Keratinocyte (primary cell): ENCODE measurements around the gene MRGPRF. TPM values are rescaled to one million over a fixed set of nuclear protein-coding genes. Genes with fewer than 3 reads are reported as not detected.

ENCODE experiments used
- DNase-seq: peaks from one replicate; pipeline ENCODE4 v3.0.0-alpha.2; 2011; ENCODE audit warnings: low read depth, missing footprints, low spot score
- FAIRE-seq: peaks from 2 replicates; lab custom pipeline; 2011; peaks lifted over from hg19 to GRCh38; lab: Jason Lieb, UNC
- H2AFZ ChIP-seq: 2 replicates; pipeline ENCODE4 v1.6.0; 2012; ENCODE audit warnings: low read length, control low read depth, inconsistent platforms; ENCODE audit not compliant: control insufficient read depth
- H3K27ac ChIP-seq: 2 replicates; pipeline ENCODE4 v1.5.1; 2011; ENCODE audit warnings: low read length; ENCODE audit not compliant: control insufficient read depth, insufficient read depth
- H3K27me3 ChIP-seq: 3 replicates; pipeline ENCODE4 v1.6.0; 2011; ENCODE audit warnings: low read length; ENCODE audit not compliant: control insufficient read depth, insufficient read depth; ENCODE audit errors: extremely low read depth
- H3K36me3 ChIP-seq, 2 experiments: 2 replicates in 1 of 2; 3 replicates in 1 of 2; pipeline ENCODE4 v1.5.1; 2011; ENCODE audit warnings: low read length in 2 of 2, mild to moderate bottlenecking in 1 of 2; ENCODE audit not compliant: control insufficient read depth in 2 of 2, insufficient read depth in 2 of 2; ENCODE audit errors: extremely low read depth in 1 of 2
- H3K4me1 ChIP-seq: 3 replicates; pipeline ENCODE4 v1.5.1; 2011; ENCODE audit warnings: low read length; ENCODE audit not compliant: control insufficient read depth, insufficient read depth; ENCODE audit errors: extremely low read depth
- H3K4me2 ChIP-seq: 3 replicates; pipeline ENCODE4 v1.6.0; 2011; ENCODE audit warnings: low read depth, low read length; ENCODE audit not compliant: control insufficient read depth, insufficient read depth; ENCODE audit errors: extremely low read depth
- H3K4me3 ChIP-seq, 3 experiments: fragments of 200-600 bp in 1 of 3; sonication (generic) in 1 of 3; 2 replicates in 2 of 3; 3 replicates in 1 of 3; pipeline ENCODE4 v1.5.1; 2011 to 2016; ENCODE audit warnings: low read length in 3 of 3, mild to moderate bottlenecking in 3 of 3, control low read depth in 2 of 3, inconsistent platforms in 1 of 3, low read depth in 1 of 3, mixed read lengths in 1 of 3, mixed run types in 1 of 3, moderate library complexity in 1 of 3; ENCODE audit not compliant: control insufficient read depth in 2 of 3, insufficient read depth in 2 of 3; ENCODE audit errors: extremely low read depth in 1 of 3
- H3K79me2 ChIP-seq: 2 replicates; pipeline ENCODE4 v1.6.0; 2012; ENCODE audit warnings: low read length; ENCODE audit not compliant: control insufficient read depth, insufficient read depth
- H3K9ac ChIP-seq: 3 replicates; pipeline ENCODE4 v1.6.0; 2011; ENCODE audit warnings: low read length; ENCODE audit not compliant: control insufficient read depth, insufficient read depth; ENCODE audit errors: extremely low read depth
- H3K9me1 ChIP-seq: 3 replicates; pipeline ENCODE4 v1.6.0; 2011; ENCODE audit warnings: low read length; ENCODE audit not compliant: control insufficient read depth, insufficient read depth; ENCODE audit errors: extremely low read depth
- H3K9me3 ChIP-seq: 2 replicates; pipeline ENCODE4 v1.5.1; 2012; ENCODE audit warnings: low read depth, low read length; ENCODE audit not compliant: control insufficient read depth
- H4K20me1 ChIP-seq: 3 replicates; pipeline ENCODE4 v1.6.0; 2011; ENCODE audit warnings: low read length; ENCODE audit not compliant: control insufficient read depth, insufficient read depth; ENCODE audit errors: extremely low read depth
- CTCF ChIP-seq, 3 experiments: IDR thresholded peaks in 1 of 3; conservative IDR thresholded peaks in 1 of 3; optimal IDR thresholded peaks in 1 of 3; 2 replicates in 2 of 3; 3 replicates in 1 of 3; pipeline versions ENCODE3 to v1.5.1; 2011; ENCODE audit warnings: low read length in 3 of 3, mild to moderate bottlenecking in 3 of 3, moderate library complexity in 2 of 3, control low read depth in 1 of 3, inconsistent platforms in 1 of 3; ENCODE audit not compliant: insufficient read depth in 2 of 3; ENCODE audit errors: extremely low read depth in 1 of 3
- EZH2 ChIP-seq: IDR thresholded peaks from one replicate; pipeline ENCODE4 v1.6.1; 2012; ENCODE audit warnings: inconsistent platforms, mild to moderate bottlenecking, low read length, moderate library complexity
- dilution Hi-C: fragments of 300-500 bp; cut with MboI; formaldehyde crosslinking; loops from one replicate; pipeline ENCODE4 v1.7.0; 2020; ENCODE audit warnings: low sequenced_read_pairs; ENCODE audit not compliant: extremely low pct_ligation_motif_present
- polyA plus RNA-seq, 5 experiments: library from polyadenylated mRNA; depleted of rRNA in 3 of 5; stranded (reverse) in 3 of 5; stranded (forward) in 1 of 5; unstranded in 1 of 5; fragments of >200 nt; gene quantifications; 1 replicate in 1 of 5; 2 replicates in 3 of 5; 3 replicates in 1 of 5; pipeline versions ENCODE4 v1.2.1 to v1.2.3, GENCODE V29; 2011 to 2012; ENCODE audit warnings: missing spikeins in 2 of 5, low read depth in 1 of 5, low replicate concordance in 1 of 5

MRGPRF gene
- polyA plus RNA-seq, 1 donor (not counting 4 experiments of a cell fraction or from before 2014, with no cell fraction given), result not detected

GRCh38 chr11:69059985-69060384 lies 46.9 kb upstream of the MRGPRF start:
- Histone ChIP-seq H3K9me1 (no peaks in the 10 kb centered on the region), H4K20me1 (no peaks in the 10 kb centered on the region), H3K4me1 (no peaks in the 10 kb centered on the region), H3K4me3 (no peak overlapping the region), H3K36me3 (peaks cover under 1 to 44% of the 10 kb centered on the region in 2 experiments), H3K9ac (no peak overlapping the region), H2AFZ (no peak overlapping the region), H3K9me3 (no peaks in the 10 kb centered on the region), H3K27me3 (no peaks in the 10 kb centered on the region), H3K79me2 (peaks cover 20% of the 10 kb centered on the region), H3K27ac (no peak overlapping the region), H3K4me2 (no peak overlapping the region)
- TF ChIP-seq EZH2, result no peak
- no peak for TF ChIP-seq CTCF (optimal IDR thresholded peaks at IDR 0.05 in 1 of 3, IDR thresholded peaks at IDR 0.05 in 1 of 3, conservative IDR thresholded peaks at IDR 0.05 in 1 of 3; ENCODE audit: extremely low read depth in 1 of 3, insufficient read depth in 2 of 3, low read length in 3 of 3)
- DNase-seq, result no peak
- FAIRE-seq, result no peak
- dilution Hi-C loops, result no loop called here

GRCh38 chr11:69059429-69059828 lies 46.4 kb upstream of the MRGPRF start:
- Histone ChIP-seq H3K4me1 (no peaks in the 10 kb centered on the region), H3K27ac (no peak overlapping the region), H3K27me3 (no peaks in the 10 kb centered on the region), H2AFZ (no peak overlapping the region), H3K36me3 (peaks cover 6 to 44% of the 10 kb centered on the region in 2 experiments), H3K9me3 (no peaks in the 10 kb centered on the region), H3K4me3 (no peak overlapping the region), H3K4me2 (no peak overlapping the region), H3K79me2 (peaks cover 22% of the 10 kb centered on the region), H3K9ac (no peak overlapping the region), H4K20me1 (no peaks in the 10 kb centered on the region), H3K9me1 (no peaks in the 10 kb centered on the region)
- TF ChIP-seq CTCF (optimal IDR thresholded peaks at IDR 0.05 in 1 of 3, IDR thresholded peaks at IDR 0.05 in 1 of 3, conservative IDR thresholded peaks at IDR 0.05 in 1 of 3; ENCODE audit: extremely low read depth in 1 of 3, insufficient read depth in 2 of 3, low read length in 3 of 3), result no peak
- TF ChIP-seq EZH2, result no peak
- DNase-seq (no peak), FAIRE-seq (no peak)
- dilution Hi-C loops, result no loop called here
